Natural killer cell (primary cell): ENCODE data around the gene SCART1. TPM values are rescaled to one million over a fixed set of nuclear protein-coding genes. Genes with fewer than 3 reads are reported as not detected.
A peak's percentile ranks its signal among the peaks of the same experiment; 100 is the strongest.

Experiments
- ATAC-seq, 3 donors: fragments of 150-1000 bp in 2 of 3; fragments of 200-7000 bp in 1 of 3; cut with Tn5 transposase; 1 replicate in 1 of 3; 2 replicates in 2 of 3; pipeline ENCODE4 v1.10.0; 2021; ENCODE audit warnings: mild to moderate bottlenecking in 2 of 3, moderate library complexity in 2 of 3
- DNase-seq, 2 donors: peaks; one replicate each; pipeline versions ENCODE4 v3.0.0 to v3.0.0-alpha.2; 2013 to 2021; ENCODE audit warnings: mixed read lengths in 1 of 2
- H3K27ac ChIP-seq: one replicate; pipeline ENCODE4 v1.5.1; 2013; ENCODE audit warnings: mild to moderate bottlenecking, low read length
- H3K27me3 ChIP-seq: one replicate; pipeline ENCODE4 v1.6.1; 2013; ENCODE audit warnings: low read length; ENCODE audit not compliant: control insufficient read depth, insufficient read depth
- H3K36me3 ChIP-seq: one replicate; pipeline ENCODE4 v1.6.1; 2013; ENCODE audit warnings: low read length; ENCODE audit not compliant: control insufficient read depth, insufficient read depth
- H3K4me1 ChIP-seq: one replicate; pipeline ENCODE4 v1.6.1; 2013; ENCODE audit warnings: low read length; ENCODE audit not compliant: control insufficient read depth, insufficient read depth
- H3K4me3 ChIP-seq: one replicate; pipeline ENCODE4 v1.5.1; 2013; ENCODE audit warnings: low read length
- H3K9me3 ChIP-seq: one replicate; pipeline ENCODE4 v1.6.1; 2013; ENCODE audit warnings: low read length; ENCODE audit not compliant: control insufficient read depth, insufficient read depth
- H3K27ac Mint-ChIP-seq, 2 donors: one replicate each; pipeline ENCODE4 v1.8.0; 2022; ENCODE audit warnings: mild to moderate bottlenecking in 2 of 2, mixed read lengths in 2 of 2, moderate library complexity in 1 of 2
- H3K27me3 Mint-ChIP-seq, 2 donors: one replicate each; pipeline ENCODE4 v1.8.0; 2022; ENCODE audit warnings: low read depth in 2 of 2, mixed read lengths in 2 of 2
- H3K36me3 Mint-ChIP-seq: one replicate; pipeline ENCODE4 v1.8.0; 2022; ENCODE audit warnings: mixed read lengths
- H3K4me1 Mint-ChIP-seq, 2 donors: one replicate each; pipeline ENCODE4 v1.8.0; 2022; ENCODE audit warnings: mixed read lengths in 2 of 2
- H3K4me3 Mint-ChIP-seq: one replicate; pipeline ENCODE4 v1.8.0; 2022; ENCODE audit warnings: mild to moderate bottlenecking, moderate library complexity, mixed read lengths
- H3K9me3 Mint-ChIP-seq, 2 donors: one replicate each; pipeline ENCODE4 v1.8.0; 2022; ENCODE audit warnings: mixed read lengths in 2 of 2
- CTCF ChIP-seq: fragments of 200-600 bp; IDR thresholded peaks from one replicate; pipeline ENCODE4 v1.8.0; 2022; ENCODE audit warnings: antibody characterized with exemption
- WGBS: methylation state at CpG from one replicate; pipeline ENCODE4 v1.1.7; 2013; ENCODE audit warnings: missing lambda C conversion rate; ENCODE audit not compliant: insufficient coverage; 5-methylcytosine and 5-hydroxymethylcytosine counted together
- intact Hi-C: fragments of 100-400 bp; cut with micrococcal nuclease; formaldehyde crosslinking; loops from one replicate; pipeline ENCODE4 v1.14.2; 2022
- total RNA-seq, 4 donors: library from RNA; stranded (reverse); fragments of 120-200 nt in 1 of 4; gene quantifications; one replicate each; pipeline versions ENCODE4 v1.2.3 to v1.2.4, GENCODE V29; 2013 to 2022

SCART1 gene
- total RNA-seq, 3 donors from 2014 or later (not counting 1 experiment from before 2014, with no cell fraction given), result 8.6 to 13.8 (median 9.9) TPM

- H3K27ac Mint-ChIP-seq, result no peak overlapping the region
- H3K27me3 Mint-ChIP-seq, result peaks cover 2 to 3% of the 10 kb centered on the region in 2 donors
- H3K4me1 ChIP-seq, result no peaks in the 10 kb centered on the region
- intact Hi-C loops, result no loop called here
- no peak overlapping the region for H3K27ac ChIP-seq
- H3K27me3 ChIP-seq, result peaks cover 3% of the 10 kb centered on the region
- H3K36me3 Mint-ChIP-seq, result peaks cover 15% of the 10 kb centered on the region
- H3K4me1 Mint-ChIP-seq, result peaks cover 0 to 5% of the 10 kb centered on the region in 2 donors
- no peak for TF ChIP-seq CTCF
- peaks cover 7 to 8% of the 10 kb centered on the region in 2 donors for H3K9me3 Mint-ChIP-seq
- no peak overlapping the region for H3K4me3 ChIP-seq
- ATAC-seq, result no peak
- no peaks in the 10 kb centered on the region for H3K36me3 ChIP-seq
- H3K4me3 Mint-ChIP-seq, result no peak overlapping the region
- no peak for DNase-seq
- H3K9me3 ChIP-seq, result peaks cover 2% of the 10 kb centered on the region
- 97% methylated on average over 4 of the region's 4 CpGs for WGBS
Observed at GRCh38 chr10:133452453-133452852, 1.3 kb upstream of the SCART1 start.

GRCh38 chr10:133454204-133454893, 604 bp downstream of the SCART1 start:
- intact Hi-C loops, result no loop called here
- H3K27ac Mint-ChIP-seq, result no peak overlapping the region
- H3K9me3 Mint-ChIP-seq, result peaks cover 0 to 2% of the 10 kb centered on the region in 2 donors
- peaks cover 0 to 2% of the 10 kb centered on the region in 2 donors for H3K27me3 Mint-ChIP-seq
- 89% methylated on average over 10 of the region's 10 CpGs for WGBS
- no peaks in the 10 kb centered on the region for H3K9me3 ChIP-seq
- no peak for TF ChIP-seq CTCF
- no peaks in the 10 kb centered on the region for H3K36me3 ChIP-seq
- no peak for ATAC-seq
- no peak for DNase-seq
- H3K4me1 Mint-ChIP-seq, result peaks cover 0 to 5% of the 10 kb centered on the region in 2 donors
- H3K4me1 ChIP-seq, result peaks cover 7% of the 10 kb centered on the region
- no peaks in the 10 kb centered on the region for H3K27me3 ChIP-seq
- H3K36me3 Mint-ChIP-seq, result no peaks in the 10 kb centered on the region
- H3K4me3 Mint-ChIP-seq, result no peak overlapping the region
- H3K4me3 ChIP-seq, result peak overlapping the region; percentile 13
- no peak overlapping the region for H3K27ac ChIP-seq

- peaks cover 7% of the 10 kb centered on the region for H3K4me1 ChIP-seq
- 74% methylated on average over 5 of the region's 5 CpGs for WGBS
- Mint-ChIP-seq H3K9me3 (no peaks in the 10 kb centered on the region), H3K36me3 (no peaks in the 10 kb centered on the region), H3K27ac (no peak overlapping the region), H3K4me1 (peaks cover 0 to 5% of the 10 kb centered on the region in 2 donors), H3K27me3 (no peaks in the 10 kb centered on the region), H3K4me3 (no peak overlapping the region)
- intact Hi-C loops, result no loop called here
- ATAC-seq (no peak), DNase-seq (no peak)
- no peaks in the 10 kb centered on the region for H3K36me3 ChIP-seq
- no peak overlapping the region for H3K27ac ChIP-seq
- TF ChIP-seq CTCF, result no peak
- no peaks in the 10 kb centered on the region for H3K27me3 ChIP-seq
- no peak overlapping the region for H3K4me3 ChIP-seq
- H3K9me3 ChIP-seq, result no peaks in the 10 kb centered on the region
Observed at GRCh38 chr10:133455196-133455595, 1.5 kb downstream of the SCART1 start.

- Mint-ChIP-seq H3K36me3 (no peaks in the 10 kb centered on the region), H3K27me3 (no peaks in the 10 kb centered on the region), H3K4me1 (peaks cover 0 to 5% of the 10 kb centered on the region in 2 donors), H3K4me3 (no peak overlapping the region), H3K9me3 (no peaks in the 10 kb centered on the region), H3K27ac (no peak overlapping the region)
- Histone ChIP-seq H3K36me3 (no peaks in the 10 kb centered on the region), H3K4me3 (no peak overlapping the region), H3K27ac (no peak overlapping the region), H3K27me3 (no peaks in the 10 kb centered on the region), H3K9me3 (no peaks in the 10 kb centered on the region), H3K4me1 (peaks cover 7% of the 10 kb centered on the region)
- no peak for ATAC-seq
- no peak for DNase-seq
- 73% methylated on average over 7 of the region's 7 CpGs for WGBS
- intact Hi-C loops, result no loop called here
- no peak for TF ChIP-seq CTCF
Observed at GRCh38 chr10:133455611-133456031, 1.9 kb downstream of the SCART1 start.
